ENCODE data around the gene SORCS3. TPM values are rescaled to one million over a fixed set of nuclear protein-coding genes. Genes with fewer than 3 reads are reported as not detected.

SORCS3 gene
- total RNA-seq, 1 donor from 2014 or later: 0.26 TPM

DNA sequence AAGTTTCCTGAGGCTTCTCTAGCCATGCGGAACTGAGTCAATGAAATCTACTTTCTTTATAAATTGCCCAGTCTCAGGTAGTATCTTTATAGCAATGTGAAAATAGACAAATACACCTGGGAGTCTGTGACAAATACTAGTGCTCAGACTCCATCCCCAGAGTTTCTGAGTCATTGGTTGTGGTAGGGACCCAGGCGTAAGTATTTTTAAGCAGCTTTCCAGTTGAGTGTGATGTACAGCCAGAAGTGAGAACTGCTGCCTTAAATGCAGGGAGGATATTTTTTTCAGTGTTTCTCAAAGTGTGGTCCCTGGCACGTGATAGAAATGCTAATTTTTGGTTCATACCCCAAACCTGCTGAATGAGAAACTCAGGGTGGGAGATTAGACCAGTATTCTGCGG, 121.7 kb downstream of the SORCS3 start:
- Histone ChIP-seq H3K9ac (no peak overlapping the region), H3K4me3 (no peak overlapping the region), H3K27ac (no peak overlapping the region), H3K4me1 (no peaks in the 10 kb centered on the region), H3K79me2 (ENCODE audit: low read depth) (no peaks in the 10 kb centered on the region), H3F3A (ENCODE audit: low read depth) (no peaks in the 10 kb centered on the region), H3K27me3 (no peaks in the 10 kb centered on the region), H2AFZ (replicated peaks) (no peak overlapping the region), H3K4me2 (no peak overlapping the region), H3K36me3 (no peaks in the 10 kb centered on the region), H4K20me1 (ENCODE audit: low read depth) (no peaks in the 10 kb centered on the region), H3K9me3 (ENCODE audit: low read depth) (no peaks in the 10 kb centered on the region)
- Mint-ChIP-seq H3K9me3 (no peaks in the 10 kb centered on the region), H3K27ac (no peak overlapping the region), H3K36me3 (no peaks in the 10 kb centered on the region), H3K4me3 (no peak overlapping the region), H3K27me3 (ENCODE audit: insufficient read depth, low read depth) (no peaks in the 10 kb centered on the region), H3K4me1 (no peaks in the 10 kb centered on the region)
- no peak for DNase-seq (ENCODE audit: low spot score)
- TF ChIP-seq CTCF (IDR thresholded peaks at IDR 0.05): no peak

GRCh38 chr10:104766341-104766740, 125.3 kb downstream of the SORCS3 start:
- no peaks in the 10 kb centered on the region for H4K20me1 ChIP-seq (ENCODE audit: low read depth)

GRCh38 chr10:104767282-104767681, 126.2 kb downstream of the SORCS3 start:
- Histone ChIP-seq H3K9ac (no peak overlapping the region), H3K4me3 (no peak overlapping the region), H3K4me1 (no peaks in the 10 kb centered on the region), H4K20me1 (ENCODE audit: low read depth) (no peaks in the 10 kb centered on the region), H2AFZ (replicated peaks) (no peak overlapping the region), H3K79me2 (ENCODE audit: low read depth) (no peaks in the 10 kb centered on the region), H3K36me3 (no peaks in the 10 kb centered on the region), H3F3A (ENCODE audit: low read depth) (no peaks in the 10 kb centered on the region), H3K4me2 (no peak overlapping the region), H3K27me3 (no peaks in the 10 kb centered on the region), H3K27ac (no peak overlapping the region), H3K9me3 (ENCODE audit: low read depth) (no peaks in the 10 kb centered on the region)
- DNase-seq (ENCODE audit: low spot score): no peak
- Mint-ChIP-seq H3K27ac (no peak overlapping the region), H3K36me3 (no peaks in the 10 kb centered on the region), H3K27me3 (ENCODE audit: insufficient read depth, low read depth) (peaks cover 2% of the 10 kb centered on the region), H3K4me1 (peaks cover under 1% of the 10 kb centered on the region), H3K9me3 (no peaks in the 10 kb centered on the region), H3K4me3 (no peak overlapping the region)
- TF ChIP-seq EZH2phosphoT487 (IDR thresholded peaks at IDR 0.05): no peak
- TF ChIP-seq CTCF (IDR thresholded peaks at IDR 0.05): no peak
- no peak for TF ChIP-seq EZH2 (IDR thresholded peaks at IDR 0.05)

More at GRCh38 chr10:104766341-104766740, 125.3 kb downstream of the SORCS3 start:
- no peaks in the 10 kb centered on the region for H3K9me3 Mint-ChIP-seq
- H3K4me3 ChIP-seq: no peak overlapping the region
- no peaks in the 10 kb centered on the region for H3K9me3 ChIP-seq (ENCODE audit: low read depth)
- H3K4me3 Mint-ChIP-seq: no peak overlapping the region
- H3K27ac ChIP-seq: no peak overlapping the region
- peaks cover 2% of the 10 kb centered on the region for H3K27me3 Mint-ChIP-seq (ENCODE audit: insufficient read depth, low read depth)
- TF ChIP-seq EZH2phosphoT487 (IDR thresholded peaks at IDR 0.05) (no peak), CTCF (IDR thresholded peaks at IDR 0.05) (no peak), EZH2 (IDR thresholded peaks at IDR 0.05) (no peak)
- no peaks in the 10 kb centered on the region for H3K4me1 Mint-ChIP-seq
- H3K9ac ChIP-seq: no peak overlapping the region
- H2AFZ ChIP-seq (replicated peaks): no peak overlapping the region
- H3K4me2 ChIP-seq: no peak overlapping the region
- H3K36me3 Mint-ChIP-seq: no peaks in the 10 kb centered on the region
- no peak overlapping the region for H3K27ac Mint-ChIP-seq
- H3K4me1 ChIP-seq: no peaks in the 10 kb centered on the region
- H3F3A ChIP-seq (ENCODE audit: low read depth): no peaks in the 10 kb centered on the region
- no peak for DNase-seq (ENCODE audit: low spot score)
- no peaks in the 10 kb centered on the region for H3K79me2 ChIP-seq (ENCODE audit: low read depth)
- no peaks in the 10 kb centered on the region for H3K36me3 ChIP-seq
- no peaks in the 10 kb centered on the region for H3K27me3 ChIP-seq

- peaks cover 2% of the 10 kb centered on the region for H3K27me3 Mint-ChIP-seq (ENCODE audit: insufficient read depth, low read depth)
These were observed 126.7 kb downstream of the SORCS3 start for GRCh38 chr10:104767745-104768144.

More at GRCh38 chr10:104767745-104768144, 126.7 kb downstream of the SORCS3 start:
- Histone ChIP-seq H3K27me3 (no peaks in the 10 kb centered on the region), H3K27ac (no peak overlapping the region), H4K20me1 (ENCODE audit: low read depth) (no peaks in the 10 kb centered on the region), H3K36me3 (no peaks in the 10 kb centered on the region), H3K79me2 (ENCODE audit: low read depth) (no peaks in the 10 kb centered on the region), H2AFZ (replicated peaks) (no peak overlapping the region), H3K4me2 (no peak overlapping the region), H3K9ac (no peak overlapping the region), H3K4me3 (no peak overlapping the region), H3K9me3 (ENCODE audit: low read depth) (no peaks in the 10 kb centered on the region), H3K4me1 (no peaks in the 10 kb centered on the region), H3F3A (ENCODE audit: low read depth) (no peaks in the 10 kb centered on the region)
- no peak for TF ChIP-seq EZH2 (IDR thresholded peaks at IDR 0.05)
- no peak for TF ChIP-seq EZH2phosphoT487 (IDR thresholded peaks at IDR 0.05)
- no peak for TF ChIP-seq CTCF (IDR thresholded peaks at IDR 0.05)
- Mint-ChIP-seq H3K4me1 (peaks cover 6% of the 10 kb centered on the region), H3K4me3 (no peak overlapping the region), H3K9me3 (no peaks in the 10 kb centered on the region), H3K27ac (no peak overlapping the region), H3K36me3 (no peaks in the 10 kb centered on the region)
- DNase-seq (ENCODE audit: low spot score): no peak

Data from neural progenitor cell (in vitro differentiated cells).